ENCODE measurements around the gene BTRC. TPM values are rescaled to one million over a fixed set of nuclear protein-coding genes. Genes with fewer than 3 reads are reported as not detected.

The BTRC gene
- total RNA-seq, 1 experiment from 2014 or later: 5.7 TPM

DNA sequence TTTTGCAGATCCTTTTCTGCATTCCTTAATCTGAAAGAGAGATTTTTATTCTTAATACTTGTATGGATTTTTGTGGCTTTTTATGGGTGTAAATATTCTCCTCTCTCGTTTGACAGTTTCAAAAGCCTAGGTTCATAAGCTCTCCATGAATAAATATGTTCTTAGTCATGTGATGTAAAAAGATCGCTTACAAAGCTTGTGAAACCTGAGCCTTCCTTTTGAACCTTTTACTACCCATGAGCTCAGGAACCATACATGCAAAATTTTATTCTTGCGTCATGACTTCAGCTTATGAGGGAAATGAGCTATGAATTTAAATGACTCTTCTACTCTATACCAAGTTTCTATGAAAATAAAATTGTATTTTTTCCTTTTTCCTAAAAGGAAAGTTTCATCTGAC, 135.4 kb downstream of the BTRC start:
- POLR2A ChIA-PET (ENCODE audit: unreplicated experiment): interaction anchor here (0.8 kb wide), 1 partner anchor 562 kb away, joined by 5 read pairs; no protein-coding TSS in a partner anchor
- no peak overlapping the region for H3K4me2 ChIP-seq (ENCODE audit: low read length)
- peak; percentile 39 for DNase-seq

DNA sequence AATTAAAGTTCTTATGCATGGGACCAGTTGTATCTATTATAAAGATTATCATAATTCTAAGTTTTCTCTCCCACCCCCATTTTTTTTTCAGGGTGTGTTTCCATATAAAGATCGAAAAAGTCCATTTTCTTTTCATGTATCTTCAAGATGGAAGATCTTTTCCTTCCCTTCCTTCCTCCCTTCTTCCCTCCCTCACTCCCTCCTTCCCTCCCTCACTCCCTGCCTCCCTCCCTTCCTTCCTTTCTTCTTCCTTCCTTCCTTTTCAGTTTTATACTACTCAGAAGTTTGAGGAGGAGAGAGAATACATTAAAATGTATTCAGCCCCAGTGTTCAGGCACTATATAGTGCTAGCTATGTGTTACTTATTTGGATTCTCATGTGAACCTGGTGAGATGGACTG, 136.1 kb downstream of the BTRC start:
- H3K4me1 ChIP-seq (ENCODE audit: insufficient read depth, low read length): 0 out of 2 replicates have a peak, but pooled peaks cover 4% of the 10 kb centered on the region
- intact Hi-C loops (cut with micrococcal nuclease): no loop called here
- no peak overlapping the region for H2AFZ ChIP-seq (ENCODE audit: low read length)
- no peaks in the 10 kb centered on the region for H3K9me3 ChIP-seq (ENCODE audit: low read length)
- H3K27ac ChIP-seq (ENCODE audit: low read length): no peak overlapping the region
- H3K4me3 ChIP-seq (ENCODE audit: low read length): no peak overlapping the region
- H3K9me2 ChIP-seq (replicated peaks; ENCODE audit: low read length): no peaks in the 10 kb centered on the region
- no peak for ATAC-seq
- DNase-seq: no peak
- ChIA-PET POLR2A (ENCODE audit: unreplicated experiment) (no interaction called here), CTCF (interaction anchor here (0.6 to 1.1 kb wide), 2 partner anchors 23 to 100 kb away, joined by 3 to 4 read pairs; no protein-coding TSS in a partner anchor)
- TF ChIP-seq, protein P1, sequence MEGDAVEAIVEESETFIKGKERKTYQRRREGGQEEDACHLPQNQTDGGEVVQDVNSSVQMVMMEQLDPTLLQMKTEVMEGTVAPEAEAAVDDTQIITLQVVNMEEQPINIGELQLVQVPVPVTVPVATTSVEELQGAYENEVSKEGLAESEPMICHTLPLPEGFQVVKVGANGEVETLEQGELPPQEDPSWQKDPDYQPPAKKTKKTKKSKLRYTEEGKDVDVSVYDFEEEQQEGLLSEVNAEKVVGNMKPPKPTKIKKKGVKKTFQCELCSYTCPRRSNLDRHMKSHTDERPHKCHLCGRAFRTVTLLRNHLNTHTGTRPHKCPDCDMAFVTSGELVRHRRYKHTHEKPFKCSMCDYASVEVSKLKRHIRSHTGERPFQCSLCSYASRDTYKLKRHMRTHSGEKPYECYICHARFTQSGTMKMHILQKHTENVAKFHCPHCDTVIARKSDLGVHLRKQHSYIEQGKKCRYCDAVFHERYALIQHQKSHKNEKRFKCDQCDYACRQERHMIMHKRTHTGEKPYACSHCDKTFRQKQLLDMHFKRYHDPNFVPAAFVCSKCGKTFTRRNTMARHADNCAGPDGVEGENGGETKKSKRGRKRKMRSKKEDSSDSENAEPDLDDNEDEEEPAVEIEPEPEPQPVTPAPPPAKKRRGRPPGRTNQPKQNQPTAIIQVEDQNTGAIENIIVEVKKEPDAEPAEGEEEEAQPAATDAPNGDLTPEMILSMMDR (conservative IDR thresholded peaks at IDR 0.05; ENCODE audit: low read depth, low read length): no peak
- TF ChIP-seq EZH2 (IDR thresholded peaks at IDR 0.05; ENCODE audit: low read length, unreplicated experiment): no peak
- TF ChIP-seq EZH2phosphoT487 (IDR thresholded peaks at IDR 0.05; ENCODE audit: borderline replicate concordance, low read length): no peak
- no peak overlapping the region for H3K9ac ChIP-seq (ENCODE audit: low read length)
- no peaks in the 10 kb centered on the region for H3F3A ChIP-seq (ENCODE audit: low read length, unreplicated experiment)
- H4K20me1 ChIP-seq (ENCODE audit: low read length): no peaks in the 10 kb centered on the region
- H3K27me3 ChIP-seq (ENCODE audit: low read length): no peaks in the 10 kb centered on the region
- no peaks in the 10 kb centered on the region for H3K79me2 ChIP-seq (ENCODE audit: low read length)
- no TSS peak for BruUV-seq (replicated peaks)
- H3K36me3 ChIP-seq (ENCODE audit: low read depth, low read length): no peaks in the 10 kb centered on the region
- no peak overlapping the region for H3K4me2 ChIP-seq (ENCODE audit: low read length)

More for the DNA sequence above, 135.4 kb downstream of the BTRC start:
- Histone ChIP-seq H4K20me1 (ENCODE audit: low read length) (no peaks in the 10 kb centered on the region), H3F3A (ENCODE audit: low read length, unreplicated experiment) (no peaks in the 10 kb centered on the region), H3K27ac (ENCODE audit: low read length) (no peak overlapping the region), H3K79me2 (ENCODE audit: low read length) (no peaks in the 10 kb centered on the region), H3K9me2 (replicated peaks; ENCODE audit: low read length) (no peaks in the 10 kb centered on the region), H3K36me3 (ENCODE audit: low read depth, low read length) (no peaks in the 10 kb centered on the region), H3K4me3 (ENCODE audit: low read length) (no peak overlapping the region), H2AFZ (ENCODE audit: low read length) (no peak overlapping the region), H3K27me3 (ENCODE audit: low read length) (no peaks in the 10 kb centered on the region), H3K4me1 (ENCODE audit: insufficient read depth, low read length) (0 out of 2 replicates have a peak, but pooled peaks cover 4% of the 10 kb centered on the region), H3K9me3 (ENCODE audit: low read length) (no peaks in the 10 kb centered on the region), H3K9ac (ENCODE audit: low read length) (no peak overlapping the region)
- CTCF ChIA-PET: interaction anchor here (0.6 to 1.1 kb wide), 2 partner anchors 22 to 99 kb away, joined by 3 to 4 read pairs; no protein-coding TSS in a partner anchor
- intact Hi-C loops (cut with micrococcal nuclease): no loop called here
- ATAC-seq: 0 out of 2 replicates have a peak, but pooled peaks have one; percentile 24
- no TSS peak for BruUV-seq (replicated peaks)
- TF ChIP-seq EZH2phosphoT487 (IDR thresholded peaks at IDR 0.05; ENCODE audit: borderline replicate concordance, low read length) (no peak), EZH2 (IDR thresholded peaks at IDR 0.05; ENCODE audit: low read length, unreplicated experiment) (no peak)
- TF ChIP-seq, protein P1 (conservative IDR thresholded peaks at IDR 0.05; ENCODE audit: low read depth, low read length): no peak

DNA sequence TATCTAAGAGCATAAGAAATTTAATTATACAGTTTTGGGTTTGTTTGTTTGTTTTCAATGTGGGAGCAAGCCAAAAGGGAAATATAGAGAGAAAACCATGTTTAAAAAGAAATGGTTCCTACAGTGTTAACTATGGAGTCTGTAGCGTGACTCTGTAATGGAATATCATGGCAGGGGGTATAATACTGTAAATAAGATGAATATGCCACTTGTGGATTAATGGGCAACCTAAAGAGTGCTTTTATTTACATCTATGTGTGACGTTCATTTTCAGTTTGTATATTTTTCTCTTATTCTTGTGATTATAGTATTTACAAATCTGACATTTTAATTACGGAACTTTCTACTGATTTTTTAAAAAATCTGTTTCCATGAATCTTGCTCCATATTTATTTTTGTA, 138.2 kb downstream of the BTRC start:
- Histone ChIP-seq H3K9me3 (ENCODE audit: low read length) (no peaks in the 10 kb centered on the region), H3K9ac (ENCODE audit: low read length) (no peak overlapping the region), H3K27ac (ENCODE audit: low read length) (no peak overlapping the region), H4K20me1 (ENCODE audit: low read length) (no peaks in the 10 kb centered on the region), H3K79me2 (ENCODE audit: low read length) (no peaks in the 10 kb centered on the region), H3K4me2 (ENCODE audit: low read length) (no peak overlapping the region), H3K27me3 (ENCODE audit: low read length) (no peaks in the 10 kb centered on the region), H2AFZ (ENCODE audit: low read length) (no peak overlapping the region), H3K36me3 (ENCODE audit: low read depth, low read length) (no peaks in the 10 kb centered on the region), H3K9me2 (replicated peaks; ENCODE audit: low read length) (no peaks in the 10 kb centered on the region), H3F3A (ENCODE audit: low read length, unreplicated experiment) (no peaks in the 10 kb centered on the region), H3K4me1 (ENCODE audit: insufficient read depth, low read length) (0 out of 2 replicates have a peak, but pooled peaks cover 4% of the 10 kb centered on the region), H3K4me3 (ENCODE audit: low read length) (no peak overlapping the region)
- DNase-seq (no peak), ATAC-seq (no peak)
- TF ChIP-seq EZH2phosphoT487 (IDR thresholded peaks at IDR 0.05; ENCODE audit: borderline replicate concordance, low read length): no peak
- no peak for TF ChIP-seq EZH2 (IDR thresholded peaks at IDR 0.05; ENCODE audit: low read length, unreplicated experiment)
- TF ChIP-seq, protein P1 (conservative IDR thresholded peaks at IDR 0.05; ENCODE audit: low read depth, low read length): no peak
- ChIA-PET CTCF (no interaction called here), POLR2A (ENCODE audit: unreplicated experiment) (no interaction called here)
- intact Hi-C loops (cut with micrococcal nuclease): no loop called here
- BruUV-seq (replicated peaks): no TSS peak

Measured in PC-3 (cell line).